H9 (cell line): ENCODE measurements around the gene MRPL55. TPM values are rescaled to one million over a fixed set of nuclear protein-coding genes. Genes with fewer than 3 reads are reported as not detected.

Experiments used
- DNase-seq: peaks from one replicate; pipeline ENCODE4 v3.0.0-alpha.2; 2017
- H2AFZ ChIP-seq: one replicate; pipeline ENCODE4 v1.6.1; 2013; ENCODE audit warnings: mild to moderate bottlenecking, low read length, control low read depth, moderate library complexity
- H2AK5ac ChIP-seq: 2 replicates; pipeline ENCODE4 v1.6.1; 2013; ENCODE audit warnings: low read length, control low read depth, mixed read lengths; ENCODE audit not compliant: insufficient read length
- H2BK120ac ChIP-seq: one replicate; pipeline ENCODE4 v1.6.1; 2013; ENCODE audit warnings: low read depth, mild to moderate bottlenecking, low read length, control low read depth, inconsistent platforms; ENCODE audit not compliant: poor library complexity, severe bottlenecking
- H2BK12ac ChIP-seq: 2 replicates; pipeline ENCODE4 v1.6.1; 2013; ENCODE audit warnings: low read length, control low read depth, mixed read lengths, low read depth; ENCODE audit not compliant: insufficient read length
- H2BK15ac ChIP-seq: 2 replicates; pipeline ENCODE4 v1.6.1; 2013; ENCODE audit warnings: low read depth, low read length, control low read depth
- H2BK20ac ChIP-seq: one replicate; pipeline ENCODE4 v1.6.1; 2013; ENCODE audit warnings: low read depth, mild to moderate bottlenecking, low read length, control low read depth, inconsistent platforms; ENCODE audit not compliant: poor library complexity, severe bottlenecking
- H2BK5ac ChIP-seq: 2 replicates; pipeline ENCODE4 v1.6.1; 2013; ENCODE audit warnings: low read length, control low read depth, mixed read lengths; ENCODE audit not compliant: insufficient read length
- H3K14ac ChIP-seq: 2 replicates; pipeline ENCODE4 v1.6.1; 2013; ENCODE audit warnings: low read length, control low read depth; ENCODE audit not compliant: insufficient read depth
- H3K18ac ChIP-seq: 2 replicates; pipeline ENCODE4 v1.6.1; 2013; ENCODE audit warnings: low read depth, mild to moderate bottlenecking, mixed read lengths, low read length, control low read depth; ENCODE audit not compliant: insufficient read length
- H3K23ac ChIP-seq: 2 replicates; pipeline ENCODE4 v1.6.1; 2013; ENCODE audit warnings: low read length, control low read depth, mixed read lengths, low read depth; ENCODE audit not compliant: insufficient read length
- H3K23me2 ChIP-seq: 2 replicates; pipeline ENCODE4 v1.6.1; 2013; ENCODE audit warnings: low read depth, mild to moderate bottlenecking, mixed read lengths, low read length, control low read depth; ENCODE audit not compliant: insufficient read length, poor library complexity, severe bottlenecking
- H3K27ac ChIP-seq: 2 replicates; pipeline ENCODE4 v1.5.1; 2013; ENCODE audit warnings: low read length, control low read depth, mixed read lengths, low read depth; ENCODE audit not compliant: insufficient read length
- H3K27me3 ChIP-seq: 2 replicates; pipeline ENCODE4 v1.6.1; 2013; ENCODE audit warnings: low read length, control low read depth, inconsistent platforms; ENCODE audit not compliant: insufficient read depth
- H3K4ac ChIP-seq: 2 replicates; pipeline ENCODE4 v1.6.1; 2013; ENCODE audit warnings: low read depth, mild to moderate bottlenecking, control low read depth, inconsistent platforms, low read length, moderate library complexity
- H3K4me1 ChIP-seq: 2 replicates; pipeline ENCODE4 v1.6.1; 2013; ENCODE audit warnings: low read length, control low read depth, inconsistent platforms; ENCODE audit not compliant: insufficient read depth
- H3K4me2 ChIP-seq: 2 replicates; pipeline ENCODE4 v1.6.1; 2013; ENCODE audit warnings: low read length, control low read depth, mixed read lengths; ENCODE audit not compliant: insufficient read length, insufficient read depth
- H3K56ac ChIP-seq: 2 replicates; pipeline ENCODE4 v1.6.1; 2013; ENCODE audit warnings: low read depth, mild to moderate bottlenecking, mixed read lengths, low read length, control low read depth; ENCODE audit not compliant: insufficient read length
- H3K79me1 ChIP-seq: 2 replicates; pipeline ENCODE4 v1.6.1; 2013; ENCODE audit warnings: low read depth, mild to moderate bottlenecking, moderate library complexity, low read length, control low read depth, inconsistent platforms; ENCODE audit not compliant: insufficient read depth, poor library complexity, severe bottlenecking
- H3K79me2 ChIP-seq: 2 replicates; pipeline ENCODE4 v1.6.1; 2013; ENCODE audit warnings: low read length, control low read depth, inconsistent platforms; ENCODE audit not compliant: insufficient read depth
- H3K9ac ChIP-seq: 2 replicates; pipeline ENCODE4 v1.6.1; 2013; ENCODE audit warnings: low read length, control low read depth, mixed read lengths; ENCODE audit not compliant: insufficient read length; ENCODE audit errors: extremely low read depth
- H3K9me3 ChIP-seq: one replicate; pipeline ENCODE4 v1.6.1; 2013; ENCODE audit warnings: low read depth, low read length, inconsistent platforms; ENCODE audit not compliant: control insufficient read depth
- H3T11ph ChIP-seq: one replicate; pipeline ENCODE4 v1.6.1; 2013; ENCODE audit warnings: mild to moderate bottlenecking, low read length, control low read depth, inconsistent platforms
- H4K20me1 ChIP-seq: one replicate; pipeline ENCODE4 v1.6.1; 2013; ENCODE audit not compliant: control insufficient read depth, insufficient read length, insufficient read depth
- H4K5ac ChIP-seq: 2 replicates; pipeline ENCODE4 v1.6.1; 2013; ENCODE audit warnings: low read depth, mild to moderate bottlenecking, mixed read lengths, low read length, control low read depth; ENCODE audit not compliant: insufficient read length
- H4K8ac ChIP-seq: replicated peaks from 2 replicates; pipeline ENCODE4 v1.6.1; 2013; ENCODE audit warnings: low read length, control low read depth, mixed read lengths, low read depth; ENCODE audit not compliant: insufficient read length
- H4K91ac ChIP-seq: 2 replicates; pipeline ENCODE4 v1.6.1; 2013; ENCODE audit warnings: low read depth, mild to moderate bottlenecking, moderate library complexity, mixed read lengths, low read length, control low read depth; ENCODE audit not compliant: insufficient read length
- H3K27ac Mint-ChIP-seq, 3 experiments: 2 replicates in 2 of 3; 3 replicates in 1 of 3; pipeline ENCODE4 v1.8.0; 2020 to 2021; ENCODE audit warnings: mixed read lengths in 3 of 3, mild to moderate bottlenecking in 1 of 3, moderate library complexity in 1 of 3
- H3K27me3 Mint-ChIP-seq: 2 replicates; pipeline ENCODE4 v1.8.0; 2021; ENCODE audit warnings: low read depth, mild to moderate bottlenecking, moderate library complexity, mixed read lengths
- H3K36me3 Mint-ChIP-seq, 3 experiments: 2 replicates in 2 of 3; 3 replicates in 1 of 3; pipeline ENCODE4 v1.8.0; 2020 to 2021; ENCODE audit warnings: low read depth in 3 of 3, mixed read lengths in 3 of 3; ENCODE audit not compliant: insufficient read depth in 1 of 3
- H3K4me1 Mint-ChIP-seq, 2 experiments: 2 replicates each; pipeline ENCODE4 v1.8.0; 2020; ENCODE audit warnings: mixed read lengths in 2 of 2
- H3K4me3 Mint-ChIP-seq, 2 experiments: 2 replicates in 1 of 2; 3 replicates in 1 of 2; pipeline ENCODE4 v1.8.0; 2020 to 2021; ENCODE audit warnings: mild to moderate bottlenecking in 2 of 2, mixed read lengths in 2 of 2, moderate library complexity in 1 of 2
- H3K9me3 Mint-ChIP-seq, 2 experiments: 2 replicates in 1 of 2; 3 replicates in 1 of 2; pipeline ENCODE4 v1.8.0; 2020; ENCODE audit warnings: mild to moderate bottlenecking in 2 of 2, mixed read lengths in 2 of 2, moderate library complexity in 1 of 2
- WGBS: extraction: QIAGEN DNeasy Blood & Tissue Kit; methylation state at CpG from one replicate; pipeline ENCODE4 v1.1.7; 2013; ENCODE audit warnings: missing lambda C conversion rate, low lambda C conversion rate, mixed read lengths; ENCODE audit not compliant: insufficient read length; ENCODE audit errors: extremely low coverage; 5-methylcytosine and 5-hydroxymethylcytosine counted together
- total RNA-seq: library from RNA; stranded (reverse); gene quantifications from 2 replicates; pipeline ENCODE4 v1.2.1, GENCODE V29; 2021
- TF ChIP-seq, protein P1 (sequence below): fragments of 200-600 bp; sonication (generic); conservative IDR thresholded peaks from 3 replicates; pipeline ENCODE4 v1.8.0; 2021; ENCODE audit warnings: antibody characterized with exemption, mild to moderate bottlenecking

Gene MRPL55
- total RNA-seq, 1 experiment from 2014 or later = 62.3 TPM

- Histone ChIP-seq H3K27me3 (peaks cover 14% of the 10 kb centered on the region; the same call in 1 of the 2 replicates), H2BK120ac (no peak overlapping the region), H4K5ac (no peak overlapping the region)
Observed at GRCh38 chr1:228081578-228082213, 27.4 kb downstream of the MRPL55 start.

More at GRCh38 chr1:228081578-228082213, 27.4 kb downstream of the MRPL55 start:
- Histone ChIP-seq H2BK12ac (no peak overlapping the region), H2AFZ (no peak overlapping the region), H3K79me1 (peaks cover 14% of the 10 kb centered on the region), H3K9ac (no peak overlapping the region), H3K4me1 (peaks cover 6% of the 10 kb centered on the region), H3K18ac (no peak overlapping the region), H2AK5ac (no peak overlapping the region), H4K8ac (no peak overlapping the region), H3K23ac (no peak overlapping the region), H3K79me2 (peaks cover 35% of the 10 kb centered on the region), H2BK5ac (no peak overlapping the region), H4K91ac (no peak overlapping the region), H3K4me2 (peak overlapping the region; percentile 16), H3K9me3 (no peaks in the 10 kb centered on the region), H3K27ac (no peak overlapping the region), H2BK15ac (no peak overlapping the region), H3K14ac (no peak overlapping the region), H3K4ac (no peak overlapping the region), H3K56ac (no peak overlapping the region), H4K20me1 (no peaks in the 10 kb centered on the region), H2BK20ac (no peak overlapping the region), H3K23me2 (peaks cover 10% of the 10 kb centered on the region), H3T11ph (no peak overlapping the region)
- Mint-ChIP-seq H3K4me3 (peak overlapping the region; percentile 85 to 97), H3K27ac (peak overlapping the region in 2 of 3 experiments; percentile 27 to 82; a peak in 2 of 7 replicates), H3K4me1 (peaks cover 45 to 52% of the 10 kb centered on the region in 2 experiments), H3K27me3 (peaks cover 42% of the 10 kb centered on the region), H3K36me3 (peaks cover 5 to 19% (median 10%) of the 10 kb centered on the region in 3 experiments), H3K9me3 (0 out of 5 replicates have a peak, but pooled peaks cover 0 to 3% of the 10 kb centered on the region in 2 experiments)
- peak; percentile 72 for DNase-seq
- TF ChIP-seq, protein P1, sequence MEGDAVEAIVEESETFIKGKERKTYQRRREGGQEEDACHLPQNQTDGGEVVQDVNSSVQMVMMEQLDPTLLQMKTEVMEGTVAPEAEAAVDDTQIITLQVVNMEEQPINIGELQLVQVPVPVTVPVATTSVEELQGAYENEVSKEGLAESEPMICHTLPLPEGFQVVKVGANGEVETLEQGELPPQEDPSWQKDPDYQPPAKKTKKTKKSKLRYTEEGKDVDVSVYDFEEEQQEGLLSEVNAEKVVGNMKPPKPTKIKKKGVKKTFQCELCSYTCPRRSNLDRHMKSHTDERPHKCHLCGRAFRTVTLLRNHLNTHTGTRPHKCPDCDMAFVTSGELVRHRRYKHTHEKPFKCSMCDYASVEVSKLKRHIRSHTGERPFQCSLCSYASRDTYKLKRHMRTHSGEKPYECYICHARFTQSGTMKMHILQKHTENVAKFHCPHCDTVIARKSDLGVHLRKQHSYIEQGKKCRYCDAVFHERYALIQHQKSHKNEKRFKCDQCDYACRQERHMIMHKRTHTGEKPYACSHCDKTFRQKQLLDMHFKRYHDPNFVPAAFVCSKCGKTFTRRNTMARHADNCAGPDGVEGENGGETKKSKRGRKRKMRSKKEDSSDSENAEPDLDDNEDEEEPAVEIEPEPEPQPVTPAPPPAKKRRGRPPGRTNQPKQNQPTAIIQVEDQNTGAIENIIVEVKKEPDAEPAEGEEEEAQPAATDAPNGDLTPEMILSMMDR = no peak
- no CpG with 5 or more reads among the region's 31 CpGs for WGBS
